SW480 (cell line): Measurements from ENCODE around the gene CALD1.

Source experiments
- DNase-seq: peaks from one replicate; pipeline ENCODE4 v3.0.0-alpha.2; 2016; ENCODE audit warnings: low spot score

Gene CALD1

DNA sequence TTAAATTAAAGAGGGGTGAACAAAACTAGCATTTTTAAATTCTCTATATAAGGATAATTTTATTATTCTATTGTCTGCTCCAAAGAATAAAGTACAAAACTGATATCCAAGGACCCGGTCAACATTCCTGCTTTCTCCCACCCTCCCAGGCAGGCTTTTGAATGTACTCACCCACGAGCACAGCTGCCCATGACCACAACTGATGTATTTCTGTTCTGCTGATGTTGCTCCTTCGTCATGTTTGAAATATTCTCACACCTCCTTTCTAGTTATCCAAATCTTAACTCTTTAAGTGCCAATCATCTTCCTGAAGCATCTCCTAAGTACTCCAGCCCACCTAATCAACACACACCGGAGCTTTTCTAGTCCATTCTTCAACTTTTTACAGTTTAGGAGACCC is 46.7 kb downstream of the CALD1 start:
- no peak for DNase-seq

DNA sequence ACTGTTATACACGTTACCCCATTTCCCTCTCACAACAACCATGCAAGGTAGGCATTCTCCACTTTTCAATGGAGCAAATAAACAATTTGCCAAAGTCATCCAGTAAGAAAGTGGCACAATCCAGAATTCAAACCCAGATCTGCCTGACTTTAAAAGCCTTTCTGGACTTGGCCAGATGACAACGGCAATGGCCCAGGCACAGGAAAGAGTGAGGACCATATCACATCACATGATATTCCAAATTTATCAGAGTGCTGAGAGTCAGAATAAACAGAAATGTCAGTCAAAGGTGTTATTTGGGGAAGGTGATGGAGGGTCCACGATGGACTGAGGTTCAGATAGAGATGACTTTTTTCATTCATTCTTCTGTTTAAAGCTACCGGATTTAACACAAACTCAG is 48.0 kb downstream of the CALD1 start:
- DNase-seq, result no peak

DNA sequence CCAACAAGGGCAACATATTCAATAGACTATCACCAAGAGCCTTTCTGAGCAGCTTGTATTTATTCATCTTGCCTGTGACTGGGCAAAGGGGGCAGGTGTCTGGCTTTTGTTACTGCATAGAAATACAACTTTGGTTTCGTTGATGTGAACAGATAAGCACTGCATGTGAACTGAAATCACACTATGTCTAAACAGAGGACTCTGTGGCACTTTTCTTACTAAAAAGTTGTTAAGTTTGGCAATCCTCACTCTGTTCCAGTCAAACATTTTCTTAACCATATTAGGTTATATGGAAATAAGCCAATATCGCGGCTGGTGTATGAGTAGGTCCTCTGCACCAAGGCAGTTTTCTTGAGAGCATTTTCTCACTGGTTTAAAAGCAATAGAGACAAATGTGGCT is 48.5 kb downstream of the CALD1 start:
- DNase-seq, result no peak

DNA sequence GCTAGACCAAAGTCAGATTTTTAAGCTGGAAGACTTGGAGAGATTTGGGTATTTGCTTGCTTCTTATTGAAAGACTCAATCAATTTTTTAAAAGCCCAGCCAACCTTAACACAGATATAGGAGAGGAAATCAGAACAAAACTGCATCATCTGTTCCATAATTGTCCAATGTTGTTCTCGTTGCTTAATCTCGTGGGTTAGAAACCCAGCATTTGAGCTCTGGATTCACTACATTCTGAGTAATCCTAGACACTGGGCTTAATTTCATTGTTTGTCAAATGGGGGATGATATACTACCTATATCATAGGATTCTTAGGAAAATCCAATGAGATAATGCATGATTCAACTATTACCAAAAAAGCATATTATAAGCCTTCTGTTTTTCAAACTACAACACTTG is 48.9 kb downstream of the CALD1 start:
- no peak for DNase-seq

DNA sequence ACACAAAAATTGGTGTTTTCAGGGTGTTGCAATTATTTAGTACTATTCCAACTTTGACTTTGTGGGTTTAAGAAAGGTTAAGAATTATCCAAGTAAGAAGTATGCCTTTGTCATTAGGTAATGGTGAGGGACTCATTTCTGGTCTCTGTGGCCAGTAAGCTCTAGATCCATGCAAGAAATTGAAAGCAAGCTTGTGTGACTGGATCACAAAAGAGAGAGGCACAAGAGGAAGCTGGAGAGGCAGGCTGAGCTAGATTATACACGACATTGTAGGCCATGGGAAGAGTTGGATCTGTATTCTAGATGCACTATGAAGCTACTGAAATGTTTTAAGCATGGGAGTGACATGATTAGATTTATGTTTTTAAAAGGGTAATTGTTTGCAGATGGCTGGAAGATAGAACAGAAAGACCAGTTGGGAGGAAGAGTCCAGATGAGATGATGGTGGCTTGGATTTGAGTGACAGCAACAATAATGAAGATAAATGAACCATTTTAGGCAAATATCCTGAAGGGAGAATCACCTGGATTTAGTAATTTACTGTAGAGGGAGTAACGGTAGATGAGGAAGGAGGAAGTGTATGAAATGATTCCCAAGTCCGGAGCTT is 50.0 kb downstream of the CALD1 start:
- no peak for DNase-seq

DNA sequence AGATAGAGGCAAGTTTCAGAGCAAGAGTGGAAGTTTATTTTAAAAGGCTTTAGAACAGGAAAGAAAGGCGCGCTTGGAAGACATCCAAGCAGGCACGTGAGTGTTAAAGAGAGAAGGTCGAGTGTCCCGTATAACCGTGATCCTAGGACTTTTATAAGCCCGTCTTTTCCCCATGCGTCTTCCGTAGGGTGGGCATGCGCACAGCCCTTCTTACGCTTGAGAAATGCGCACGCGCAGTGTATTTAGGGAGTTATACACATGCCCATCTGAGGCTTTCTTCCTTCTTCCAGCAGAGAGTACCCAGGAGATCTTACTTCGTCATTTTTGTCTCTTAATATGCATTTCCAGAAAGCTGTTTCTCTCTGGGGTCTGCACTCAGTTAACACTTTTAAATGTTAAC is 52.4 kb downstream of the CALD1 start:
- DNase-seq, result no peak

DNA sequence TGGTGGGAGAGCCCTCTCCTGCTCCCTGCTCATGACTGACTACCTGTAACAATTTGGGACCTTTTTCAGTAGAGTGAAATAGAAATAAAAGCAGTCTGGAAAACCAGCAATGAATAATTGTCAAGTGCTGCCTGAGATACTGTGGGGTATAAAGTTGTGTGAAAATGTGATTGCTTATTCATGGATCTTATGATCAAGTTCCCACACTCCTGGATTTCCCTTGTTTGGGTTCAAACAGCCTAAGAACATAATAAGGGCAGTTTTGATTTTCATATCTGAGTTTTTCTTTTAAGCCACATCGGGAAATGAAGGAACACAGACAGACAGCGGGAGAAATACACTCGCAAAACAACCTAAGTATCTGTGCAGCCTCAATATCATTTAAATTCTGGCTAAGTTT is 52.9 kb downstream of the CALD1 start:
- no peak for DNase-seq

DNA sequence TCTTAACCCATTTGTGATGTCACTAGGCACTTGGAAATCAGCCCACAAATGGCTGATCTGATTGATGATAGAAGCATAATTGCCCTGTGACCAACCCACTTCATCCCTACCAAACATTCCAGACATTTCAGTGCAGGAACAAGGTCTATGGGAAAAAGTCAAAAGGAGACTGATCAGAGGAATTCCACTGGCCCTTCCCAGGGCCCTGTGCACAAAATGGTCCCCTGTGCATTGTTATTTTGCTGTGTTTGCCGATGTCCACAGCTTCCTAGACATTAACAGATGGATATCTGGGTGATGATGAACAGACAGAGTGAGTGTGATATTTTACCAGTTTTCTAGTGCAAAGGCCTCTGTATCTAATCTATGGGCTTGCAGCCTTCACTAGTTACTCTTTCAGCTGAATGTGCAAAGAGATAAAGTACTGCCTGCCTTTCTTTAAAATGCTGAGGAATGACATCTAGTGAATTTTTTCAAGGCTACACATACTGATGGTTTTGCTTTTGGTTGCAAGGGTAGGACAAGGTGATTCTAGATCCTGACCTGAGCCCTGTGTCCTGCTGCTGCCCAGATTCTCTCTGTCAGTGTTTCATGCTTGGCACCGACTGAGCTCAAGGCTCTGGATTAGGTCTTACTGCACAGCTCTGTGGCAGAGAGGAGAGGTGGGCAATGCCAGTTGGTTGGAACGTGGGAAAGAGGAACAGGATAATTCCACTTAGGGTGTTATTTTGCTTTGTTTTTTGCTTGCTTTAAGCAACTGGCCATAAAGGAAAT is 55.4 kb downstream of the CALD1 start:
- peak; percentile 1 for DNase-seq

DNA sequence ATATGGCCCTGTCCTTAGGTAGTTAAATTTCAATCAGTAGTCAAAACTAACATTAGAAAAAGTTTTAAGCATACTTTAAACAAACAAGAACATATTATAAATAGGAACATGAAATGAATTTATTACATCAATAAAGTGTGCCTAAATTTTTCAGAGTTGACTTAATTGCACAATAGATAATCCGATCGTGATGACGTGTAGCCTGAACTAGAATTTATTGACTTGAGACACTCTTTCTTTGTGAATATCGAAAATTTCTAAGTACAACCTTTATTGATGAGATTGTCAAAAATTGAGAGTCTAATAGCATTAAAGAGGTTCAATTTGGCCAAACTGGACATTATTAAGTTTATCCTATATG is 56.0 kb downstream of the CALD1 start:
- no peak for DNase-seq

DNA sequence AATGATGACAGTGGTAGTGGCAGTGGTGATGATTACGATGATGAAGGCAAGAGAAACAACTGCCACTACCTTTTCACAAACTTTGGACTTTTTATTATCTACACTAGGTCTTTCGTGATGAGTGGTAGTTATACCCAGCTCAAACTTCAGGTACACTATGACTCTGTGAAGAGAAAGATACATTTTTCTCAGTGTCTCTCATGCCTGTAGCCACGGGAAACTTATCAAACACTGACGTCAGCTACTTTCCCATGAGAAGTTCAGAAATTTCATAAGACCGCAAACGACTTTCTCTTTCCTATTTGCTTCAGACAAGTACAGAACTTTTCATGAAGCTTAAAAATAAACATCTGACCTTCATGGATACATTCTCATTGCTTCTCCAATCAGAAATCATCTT is 57.0 kb downstream of the CALD1 start:
- no peak for DNase-seq

DNA sequence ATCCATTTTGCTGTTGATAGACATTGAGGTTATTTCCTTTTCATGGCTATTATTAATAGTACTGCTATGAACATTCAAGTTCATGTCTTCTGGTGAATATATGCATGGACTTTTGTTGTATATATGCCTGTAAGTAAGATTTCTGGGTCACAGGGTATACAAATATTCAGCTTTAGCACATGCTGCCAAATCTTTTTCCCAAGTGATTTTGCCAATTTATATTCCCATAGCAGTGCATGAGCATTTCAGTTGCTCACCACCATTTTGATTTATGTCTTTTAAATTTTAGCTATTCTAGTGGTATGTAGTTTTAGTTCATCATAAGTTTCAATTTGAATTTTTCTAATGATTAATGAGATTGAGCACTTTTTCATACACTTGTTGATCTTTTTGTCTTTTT is 59.9 kb downstream of the CALD1 start:
- no peak for DNase-seq

DNA sequence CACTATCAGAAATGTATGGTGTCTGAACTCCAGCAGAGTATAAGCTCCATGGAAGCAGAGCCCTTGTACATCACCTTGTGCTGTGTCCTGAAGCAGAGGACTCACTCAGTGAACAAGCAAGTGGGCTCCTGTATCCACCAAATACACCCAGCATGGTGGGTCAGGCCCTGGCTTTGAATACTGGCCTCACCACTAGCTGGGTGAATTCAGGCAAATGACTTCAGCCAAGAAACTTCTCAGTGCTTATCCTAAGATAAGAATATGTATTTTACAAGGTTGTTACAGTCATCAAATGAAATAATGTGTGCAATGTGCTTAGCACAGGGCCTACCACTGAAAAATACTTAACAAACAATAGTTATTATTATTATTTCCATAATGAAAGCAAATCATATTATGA is 62.6 kb downstream of the CALD1 start:
- no peak for DNase-seq

DNA sequence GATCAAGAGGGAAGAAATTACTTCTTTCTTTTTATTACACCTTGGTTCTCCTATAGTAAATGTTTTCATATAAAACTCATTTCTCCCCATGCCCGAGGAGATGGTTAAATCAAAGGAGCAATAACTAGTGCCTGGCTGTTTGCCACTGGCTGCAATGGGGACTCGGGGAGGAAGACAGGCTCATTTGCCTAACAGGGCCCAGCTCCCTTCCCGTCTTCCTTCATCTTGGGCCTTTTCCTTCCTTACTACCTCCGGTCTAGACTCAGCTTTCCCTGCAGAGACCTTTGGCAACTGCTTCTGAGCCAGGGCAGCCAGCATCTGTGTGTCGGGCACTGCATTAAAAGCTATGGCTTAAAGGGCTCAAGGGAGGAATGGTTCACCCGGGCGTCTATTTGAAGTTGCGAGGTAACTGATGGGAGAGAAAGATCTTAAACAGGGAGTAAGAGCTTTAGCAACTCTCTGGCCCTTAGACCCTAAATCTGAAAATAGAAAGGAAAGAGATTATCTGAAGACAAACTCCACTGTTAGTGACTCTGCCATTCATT is 63.5 kb downstream of the CALD1 start:
- DNase-seq, result no peak

DNA sequence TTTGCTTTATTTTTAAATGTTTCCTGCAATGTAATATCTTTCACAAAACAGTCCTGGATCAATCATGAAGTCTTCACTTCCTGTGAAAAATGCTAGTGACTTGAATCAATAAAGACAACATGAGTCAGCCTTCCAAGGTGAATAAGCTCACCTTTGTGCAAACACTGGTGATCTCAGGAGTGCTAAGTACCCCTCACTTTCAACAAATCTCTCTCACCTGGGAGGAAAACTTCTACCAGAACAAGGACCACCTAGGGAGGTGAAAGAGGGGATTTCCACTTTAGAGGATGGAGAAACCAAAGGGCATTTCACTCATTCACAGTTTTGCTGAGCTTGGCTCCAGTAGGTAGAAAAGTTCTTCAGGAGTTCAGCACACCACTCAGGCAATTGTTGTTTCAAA is 64.8 kb downstream of the CALD1 start:
- DNase-seq, result no peak

DNA sequence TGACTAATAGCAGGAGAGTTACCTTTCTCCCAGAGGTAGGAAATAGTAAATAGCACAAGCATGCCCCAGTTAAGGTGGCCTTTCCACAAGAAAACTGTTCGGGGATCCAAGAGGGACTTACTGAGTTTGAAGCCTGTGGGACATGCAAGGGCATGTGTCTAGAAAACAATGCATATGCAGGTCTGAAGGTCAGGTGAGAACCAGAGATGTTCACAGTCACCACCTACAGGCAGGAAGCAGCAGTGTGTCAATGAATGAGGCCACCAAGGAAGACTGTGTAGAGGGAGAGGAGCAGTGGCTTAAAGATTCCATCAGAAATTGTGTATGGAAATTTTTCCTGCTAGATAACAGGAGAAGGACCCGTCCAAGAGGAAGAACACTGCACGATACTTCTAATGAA is 66.0 kb downstream of the CALD1 start:
- peak; percentile 47 for DNase-seq

DNA sequence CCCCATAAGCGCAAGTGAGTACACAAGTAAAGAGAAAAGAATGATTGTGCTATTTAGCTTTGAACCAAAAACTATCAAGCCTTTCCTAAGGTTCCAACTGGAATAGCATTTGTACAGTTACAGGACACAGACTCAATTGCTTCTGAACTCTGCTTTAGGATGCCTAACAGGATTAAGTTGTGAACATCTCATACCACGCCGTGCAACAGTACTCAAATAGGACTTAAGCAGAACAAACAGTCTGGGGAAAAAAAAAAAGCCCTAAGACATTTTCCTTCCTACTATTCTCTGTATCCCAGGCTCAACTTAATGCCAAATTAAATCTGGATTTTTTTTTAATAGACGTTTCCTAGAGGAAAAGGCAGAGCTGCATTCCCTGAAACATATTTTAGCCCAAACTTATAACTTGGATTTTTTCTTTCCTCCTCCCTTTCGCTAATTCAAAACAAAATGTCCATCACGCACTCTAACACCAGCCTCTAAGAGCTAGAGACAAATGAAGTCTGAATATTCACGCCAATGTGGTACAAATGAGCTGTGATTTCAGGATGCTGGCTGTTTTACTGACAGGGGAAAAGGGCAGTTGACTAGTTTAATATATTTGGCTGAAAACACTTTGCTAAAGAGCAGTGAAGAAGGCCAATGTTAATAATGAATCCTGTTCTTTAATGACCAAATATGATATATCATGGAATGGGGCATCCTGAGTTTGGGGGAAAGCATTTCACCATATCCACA is 68.6 kb downstream of the CALD1 start:
- DNase-seq, result no peak

DNA sequence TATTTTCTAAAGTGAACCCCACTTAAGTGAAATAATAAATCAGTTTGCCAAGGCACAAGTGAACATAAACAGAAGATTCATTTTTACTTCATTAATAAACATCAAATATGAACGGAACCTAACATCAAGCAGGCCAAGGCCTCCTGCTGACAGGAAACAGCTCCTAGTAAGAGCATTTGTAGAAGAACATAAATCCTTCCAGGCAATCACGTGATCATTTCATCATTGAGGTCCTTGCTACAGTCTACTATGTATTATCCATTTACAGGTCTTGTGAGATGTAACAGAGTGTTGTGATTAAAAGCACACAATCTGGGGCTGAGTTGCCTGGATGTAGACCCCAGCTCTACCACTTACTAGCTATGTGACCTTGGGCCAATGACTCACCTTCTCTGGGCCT is 70.6 kb downstream of the CALD1 start:
- no peak for DNase-seq

DNA sequence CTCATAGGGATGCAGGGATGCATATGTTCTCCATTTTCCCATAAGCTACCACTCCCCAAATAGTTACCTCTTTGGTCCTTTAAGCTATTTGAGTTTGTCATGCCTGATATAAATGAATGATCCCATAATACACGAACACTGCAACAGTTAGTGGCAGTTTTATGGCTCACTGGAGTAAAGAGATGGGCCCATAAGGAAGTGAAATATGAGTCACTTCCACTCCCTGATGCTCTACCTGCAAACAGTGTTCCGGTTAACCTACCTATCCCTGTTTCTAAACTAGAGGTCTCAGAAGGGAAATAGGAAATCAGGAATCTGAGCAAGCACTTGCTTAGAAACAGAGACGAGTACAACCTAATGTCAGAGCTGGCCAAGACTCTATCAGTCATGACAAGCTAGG is 71.7 kb downstream of the CALD1 start:
- peak; percentile 9 for DNase-seq

DNA sequence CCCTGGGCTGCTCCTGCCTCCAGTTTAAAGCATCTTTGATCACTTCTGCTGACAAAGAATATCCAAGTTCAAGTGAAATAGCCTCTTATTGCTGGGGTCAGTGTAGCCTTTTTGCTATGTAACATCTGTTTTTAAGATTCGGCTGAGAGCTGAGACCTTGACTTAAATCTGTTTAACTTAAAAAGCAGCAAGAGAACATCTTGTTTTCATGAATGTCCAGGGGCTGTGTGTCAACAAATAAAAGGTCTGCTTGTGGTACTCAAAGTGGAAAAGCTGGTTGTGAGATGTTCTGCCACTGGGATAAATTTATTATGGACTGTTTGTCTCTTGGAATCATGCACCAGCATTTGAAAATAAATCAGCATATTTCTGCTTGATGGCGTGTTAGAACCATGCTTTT is 73.2 kb downstream of the CALD1 start:
- DNase-seq, result no peak

DNA sequence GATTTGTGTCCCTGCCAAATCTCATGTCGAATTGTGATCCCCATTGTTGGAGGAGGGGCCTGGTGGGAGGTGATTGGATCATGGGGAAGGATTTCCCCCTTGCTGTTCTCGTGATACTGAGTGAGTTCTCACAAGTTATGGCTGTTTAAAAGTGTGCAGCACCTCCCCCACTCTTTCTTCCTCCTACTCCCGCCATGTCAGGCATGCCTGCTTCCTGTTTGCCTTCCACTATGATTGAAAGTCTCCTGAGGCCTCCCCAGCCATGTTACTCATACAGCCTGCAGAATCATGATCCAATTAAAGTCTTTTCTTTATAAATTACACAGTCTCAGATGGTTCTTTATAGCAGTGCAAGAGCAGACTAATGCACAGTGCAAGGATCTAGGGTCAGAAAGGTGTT is 75.4 kb downstream of the CALD1 start:
- DNase-seq, result no peak

DNA sequence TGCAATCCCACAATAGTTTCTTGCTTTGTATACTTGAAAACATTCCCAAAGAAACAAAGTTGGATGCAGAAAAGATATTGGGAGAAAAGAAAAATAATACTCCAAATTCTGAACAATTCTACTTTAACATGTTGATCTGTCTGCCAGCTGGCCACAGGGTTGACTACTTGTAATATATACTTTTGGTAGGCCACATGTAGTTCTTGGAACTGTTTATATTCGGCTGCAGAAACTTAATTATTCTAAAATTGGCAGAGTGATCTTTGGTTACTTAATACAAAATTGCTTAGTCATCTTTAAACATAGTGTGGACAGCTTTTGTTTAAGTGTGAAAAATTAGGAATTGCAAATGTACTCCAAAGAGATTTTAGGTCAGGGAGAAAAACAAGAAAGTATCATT is 76.0 kb downstream of the CALD1 start:
- DNase-seq, result no peak

DNA sequence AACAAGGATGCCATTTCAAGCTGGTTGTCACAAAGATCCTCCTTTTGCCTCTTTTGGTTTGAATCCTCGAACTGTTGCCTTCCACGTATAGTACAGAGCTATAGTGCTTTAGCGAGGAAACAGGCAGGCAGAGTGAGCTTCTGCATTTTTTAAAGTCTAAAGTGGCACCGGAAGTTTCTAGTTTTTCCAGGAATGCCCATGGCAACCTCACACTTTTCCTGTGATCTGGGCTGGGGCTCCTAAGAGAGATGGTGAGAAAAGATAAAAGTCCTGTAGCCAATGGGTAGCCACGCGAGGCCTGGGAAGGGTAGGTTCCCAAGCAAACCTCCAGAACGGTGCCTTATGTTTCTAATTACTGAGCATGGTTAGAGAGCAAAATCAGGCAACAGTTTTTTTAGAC is 76.7 kb downstream of the CALD1 start:
- DNase-seq, result no peak

DNA sequence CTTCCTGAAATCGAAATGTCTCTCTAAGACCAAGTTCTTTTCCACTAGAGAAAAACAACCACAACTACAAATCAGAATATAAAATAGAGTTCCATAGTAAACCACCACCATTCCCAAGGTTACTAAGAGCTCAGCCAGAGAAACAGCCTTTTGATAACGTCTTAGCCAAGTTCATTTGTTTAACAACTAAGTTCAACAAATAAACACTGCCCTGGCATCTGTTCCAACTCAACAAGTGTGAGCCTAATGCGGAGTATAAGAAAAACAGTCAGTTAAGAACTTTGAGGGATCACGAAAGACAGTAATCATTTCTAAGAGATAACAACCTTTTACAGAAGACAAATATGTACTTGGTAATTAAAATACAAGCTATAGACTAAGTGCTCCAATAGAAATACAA is 77.3 kb downstream of the CALD1 start:
- no peak for DNase-seq
